Measurements from ENCODE around the gene BUB1. TPM values are rescaled to one million over a fixed set of nuclear protein-coding genes. Genes with fewer than 3 reads are reported as not detected.

The BUB1 gene
- total RNA-seq, 1 donor from 2014 or later: 5.9 TPM

GRCh38 chr2:110667071-110667470 lies 10.8 kb downstream of the BUB1 start:
- Mint-ChIP-seq H3K9me3 (no peaks in the 10 kb centered on the region), H3K27ac (no peak overlapping the region), H3K27me3 (no peaks in the 10 kb centered on the region), H3K36me3 (ENCODE audit: low read depth) (no peaks in the 10 kb centered on the region), H3K4me3 (no peak overlapping the region), H3K4me1 (no peaks in the 10 kb centered on the region)
- intact Hi-C loops (cut with micrococcal nuclease): no loop called here
- DNase-seq: no peak
- ChIA-PET CTCF (no interaction called here), POLR2A (interaction anchor here (0.6 kb wide), 1 partner anchor 1236 kb away, joined by 3 read pairs; no protein-coding TSS in a partner anchor)
- no peak for TF ChIP-seq CTCF (IDR thresholded peaks at IDR 0.05)
- no peak for ATAC-seq (ENCODE audit: low read depth)

- Mint-ChIP-seq H3K27me3 (no peaks in the 10 kb centered on the region), H3K27ac (no peak overlapping the region), H3K4me1 (no peaks in the 10 kb centered on the region), H3K9me3 (no peaks in the 10 kb centered on the region), H3K36me3 (ENCODE audit: low read depth) (peaks cover 4% of the 10 kb centered on the region), H3K4me3 (no peak overlapping the region)
- ATAC-seq (ENCODE audit: low read depth) (no peak), DNase-seq (no peak)
- CTCF ChIA-PET: no interaction called here
- intact Hi-C loops (cut with micrococcal nuclease): no loop called here
- POLR2A ChIA-PET: interaction anchor here (0.7 kb wide), 1 partner anchor 14 kb away, joined by 6 read pairs; no protein-coding TSS in a partner anchor
- no peak for TF ChIP-seq CTCF (IDR thresholded peaks at IDR 0.05)
Observed at GRCh38 chr2:110664135-110664534, 13.7 kb downstream of the BUB1 start.

DNA sequence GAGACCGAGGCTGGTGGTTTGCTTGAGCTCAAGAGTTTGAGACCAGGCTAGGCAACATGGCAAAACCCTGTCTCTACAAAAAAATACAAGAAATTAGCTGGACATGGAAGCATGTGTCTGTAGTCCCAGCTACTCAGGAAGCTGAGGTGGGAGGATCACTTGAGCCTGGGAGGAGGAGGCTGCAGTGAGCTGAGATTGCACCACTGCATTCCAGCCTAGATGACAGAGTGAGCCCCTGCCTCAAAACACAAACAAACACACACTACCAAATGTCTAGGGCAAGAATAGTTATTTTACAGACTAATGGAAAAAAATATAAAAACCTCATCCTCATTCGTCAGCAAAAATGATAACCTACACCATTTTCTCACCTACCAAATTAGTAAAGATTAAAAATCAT lies 15.3 kb downstream of the BUB1 start:
- peaks cover 4% of the 10 kb centered on the region for H3K36me3 Mint-ChIP-seq (ENCODE audit: low read depth)

GRCh38 chr2:110660558-110660957 lies 17.3 kb downstream of the BUB1 start:
- ChIA-PET POLR2A (no interaction called here), CTCF (no interaction called here)
- ATAC-seq (ENCODE audit: low read depth) (no peak), DNase-seq (no peak)
- H3K4me3 Mint-ChIP-seq: no peak overlapping the region
- intact Hi-C loops (cut with micrococcal nuclease): no loop called here
- peaks cover 9% of the 10 kb centered on the region for H3K36me3 Mint-ChIP-seq (ENCODE audit: low read depth)
- no peaks in the 10 kb centered on the region for H3K27me3 Mint-ChIP-seq
- TF ChIP-seq CTCF (IDR thresholded peaks at IDR 0.05): no peak
- no peak overlapping the region for H3K27ac Mint-ChIP-seq
- no peaks in the 10 kb centered on the region for H3K4me1 Mint-ChIP-seq
- no peaks in the 10 kb centered on the region for H3K9me3 Mint-ChIP-seq

More for the DNA sequence above, 15.3 kb downstream of the BUB1 start:
- intact Hi-C loops (cut with micrococcal nuclease): no loop called here
- POLR2A ChIA-PET: no interaction called here
- no peak for TF ChIP-seq CTCF (IDR thresholded peaks at IDR 0.05)
- H3K27me3 Mint-ChIP-seq: no peaks in the 10 kb centered on the region
- H3K9me3 Mint-ChIP-seq: no peaks in the 10 kb centered on the region
- DNase-seq (no peak), ATAC-seq (ENCODE audit: low read depth) (no peak)
- CTCF ChIA-PET: no interaction called here
- H3K4me3 Mint-ChIP-seq: no peak overlapping the region
- H3K4me1 Mint-ChIP-seq: no peaks in the 10 kb centered on the region
- H3K27ac Mint-ChIP-seq: no peak overlapping the region

- ChIA-PET POLR2A (no interaction called here), CTCF (no interaction called here)
- intact Hi-C loops (cut with micrococcal nuclease): no loop called here
- Mint-ChIP-seq H3K4me3 (no peak overlapping the region), H3K27ac (no peak overlapping the region), H3K36me3 (ENCODE audit: low read depth) (peaks cover 11% of the 10 kb centered on the region), H3K4me1 (no peaks in the 10 kb centered on the region), H3K27me3 (no peaks in the 10 kb centered on the region), H3K9me3 (no peaks in the 10 kb centered on the region)
- no peak for ATAC-seq (ENCODE audit: low read depth)
- no peak for DNase-seq
- TF ChIP-seq CTCF (IDR thresholded peaks at IDR 0.05): no peak
Observed at GRCh38 chr2:110659248-110659647, 18.6 kb downstream of the BUB1 start.
